Tibial nerve (tissue), 4 donors: Measurements from ENCODE around the gene SLC43A2. TPM values are rescaled to one million over a fixed set of nuclear protein-coding genes. Genes with fewer than 3 reads are reported as not detected.
A peak's percentile ranks its signal among the peaks of the same experiment; 100 is the strongest.

Experiments
- DNase-seq, 2 donors: peaks; one replicate each; pipeline ENCODE4 v3.0.0-alpha.2; 2019; ENCODE audit warnings: low spot score in 2 of 2
- H3K27ac ChIP-seq, 4 donors: fragments of 200-600 bp; sonication (generic) in 3 of 4; one replicate each; pipeline ENCODE4 v1.5.1; 2017 to 2019; ENCODE audit warnings: mild to moderate bottlenecking in 1 of 4
- H3K27me3 ChIP-seq, 2 donors: fragments of 200-600 bp; sonication (generic) in 1 of 2; one replicate each; pipeline versions ENCODE4 v1.5.1 to v1.6.0; 2017 to 2019
- H3K36me3 ChIP-seq, 3 donors: fragments of 200-600 bp; sonication (generic); one replicate each; pipeline ENCODE4 v1.5.1; 2018 to 2019
- H3K4me1 ChIP-seq, 4 donors: fragments of 200-600 bp; sonication (generic) in 3 of 4; one replicate each; pipeline ENCODE4 v1.5.1; 2017 to 2019
- H3K4me3 ChIP-seq, 4 donors: fragments of 200-600 bp; sonication (generic) in 3 of 4; one replicate each; pipeline ENCODE4 v1.5.1; 2017 to 2019; ENCODE audit warnings: mild to moderate bottlenecking in 1 of 4, moderate library complexity in 1 of 4
- H3K9me3 ChIP-seq, 4 donors: fragments of 200-600 bp; sonication (generic) in 3 of 4; one replicate each; pipeline ENCODE4 v1.5.1; 2017 to 2019
- CTCF ChIP-seq, 5 experiments: fragments of 200-600 bp in 3 of 5; fragments of 450-650 bp in 2 of 5; sonication (generic) in 3 of 5; IDR thresholded peaks; one replicate each; pipeline ENCODE4 v1.5.1; 2016 to 2019; ENCODE audit warnings: antibody characterized with exemption in 5 of 5, mild to moderate bottlenecking in 3 of 5, moderate library complexity in 2 of 5
- EP300 ChIP-seq, 2 donors: sonication (generic); formaldehyde crosslinking; IDR thresholded peaks; one replicate each; pipeline ENCODE4 v1.6.1; 2017; ENCODE audit warnings: antibody characterized with exemption in 2 of 2, mild to moderate bottlenecking in 1 of 2
- POLR2A ChIP-seq, 2 donors: fragments of 450-650 bp; IDR thresholded peaks; one replicate each; pipeline ENCODE4 v1.6.1; 2017; ENCODE audit warnings: antibody characterized with exemption in 2 of 2, mild to moderate bottlenecking in 2 of 2, moderate library complexity in 2 of 2
- WGBS, 2 donors: methylation state at CpG; one replicate each; pipeline ENCODE4 v1.1.5; 2018; 5-methylcytosine and 5-hydroxymethylcytosine counted together
- total RNA-seq, 4 donors: library from RNA; depleted of rRNA; stranded (reverse); fragments of >200 nt; gene quantifications; one replicate each; pipeline ENCODE4 v1.1.0, GENCODE V29; 2016

The SLC43A2 gene
- total RNA-seq, 4 donors from 2014 or later: 10.3 to 26.1 (median 14.1) TPM

DNA sequence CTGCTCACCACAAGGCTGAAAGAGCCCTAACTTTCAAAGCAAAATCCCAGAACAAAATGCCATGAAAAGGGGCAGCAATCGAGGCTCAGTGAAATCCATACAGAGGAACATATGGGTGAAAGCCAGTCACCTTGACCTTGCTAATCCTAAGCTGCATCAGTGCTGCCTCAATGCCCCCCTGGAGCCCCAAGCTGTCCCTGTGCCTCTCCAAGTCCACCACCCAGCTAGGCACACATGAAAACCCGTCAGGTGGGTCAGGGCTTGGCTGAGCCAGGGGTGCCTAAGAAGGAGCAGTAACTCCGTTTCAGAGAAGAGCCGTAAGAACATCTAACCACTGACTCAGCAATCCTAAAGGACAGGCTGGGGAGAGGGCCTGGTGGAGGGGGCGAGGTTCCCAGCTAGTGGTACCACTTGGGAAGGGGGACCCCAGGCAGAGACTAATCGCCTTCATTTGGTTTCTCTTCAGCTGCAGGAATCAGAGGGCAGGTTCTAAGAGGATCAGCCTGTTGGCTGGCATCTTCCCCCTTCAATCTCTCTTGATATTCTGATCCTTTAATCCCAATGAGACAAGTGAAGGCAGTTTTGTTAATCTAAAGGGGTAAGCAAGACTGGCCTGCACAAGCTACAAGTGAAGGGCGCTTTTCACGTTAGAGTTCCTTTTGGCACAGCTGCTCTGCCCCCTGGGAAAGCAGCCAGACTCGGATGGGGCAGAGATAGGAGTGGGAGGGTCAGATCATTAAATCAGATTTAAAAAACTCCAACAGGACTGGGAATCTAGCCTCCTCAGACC is 73.7 kb downstream of the SLC43A2 start:
- Histone ChIP-seq H3K4me1 (peaks cover 0 to 60% (median 38%) of the 10 kb centered on the region in 4 donors), H3K27ac (peak overlapping the region in 3 of 4 donors; percentile 14 to 92 (median 49)), H3K9me3 (no peaks in the 10 kb centered on the region), H3K27me3 (no peaks in the 10 kb centered on the region), H3K4me3 (no peak overlapping the region), H3K36me3 (peaks cover 2 to 36% (median 5%) of the 10 kb centered on the region in 3 donors)
- TF ChIP-seq CTCF (IDR thresholded peaks at IDR 0.05) (no peak), EP300 (IDR thresholded peaks at IDR 0.05) (no peak), POLR2A (IDR thresholded peaks at IDR 0.05) (no peak)
- 52 to 60% methylated on average over 9 of the region's 9 CpGs for WGBS, 2 donors
- no peak for DNase-seq

- H3K27me3 ChIP-seq: no peaks in the 10 kb centered on the region
- peaks cover 2 to 48% (median 5%) of the 10 kb centered on the region in 3 donors for H3K36me3 ChIP-seq
- no peak overlapping the region for H3K27ac ChIP-seq
- 79 to 87% methylated on average over 12 of the region's 12 CpGs for WGBS, 2 donors
- TF ChIP-seq EP300 (IDR thresholded peaks at IDR 0.05): no peak
- TF ChIP-seq POLR2A (IDR thresholded peaks at IDR 0.05): no peak
- TF ChIP-seq CTCF (IDR thresholded peaks at IDR 0.05): no peak
- no peak for DNase-seq
- no peak overlapping the region for H3K4me3 ChIP-seq
- peaks cover 0 to 47% (median 26%) of the 10 kb centered on the region in 4 donors for H3K4me1 ChIP-seq
- no peaks in the 10 kb centered on the region for H3K9me3 ChIP-seq
Measured at GRCh38 chr17:1553354-1554266, 75.0 kb downstream of the SLC43A2 start.

- TF ChIP-seq CTCF (IDR thresholded peaks at IDR 0.05) (no peak), POLR2A (IDR thresholded peaks at IDR 0.05) (no peak), EP300 (IDR thresholded peaks at IDR 0.05) (no peak)
- no peaks in the 10 kb centered on the region for H3K27me3 ChIP-seq
- no peak overlapping the region for H3K4me3 ChIP-seq
- H3K9me3 ChIP-seq: no peaks in the 10 kb centered on the region
- no peak for DNase-seq
- WGBS, 2 donors: 90 to 92% methylated on average over 11 of the region's 11 CpGs
- H3K36me3 ChIP-seq: peaks cover 2 to 54% (median 5%) of the 10 kb centered on the region in 3 donors
- no peak overlapping the region for H3K27ac ChIP-seq
- peaks cover 0 to 40% (median 21%) of the 10 kb centered on the region in 4 donors for H3K4me1 ChIP-seq
Measured at GRCh38 chr17:1552932-1553331, 75.7 kb downstream of the SLC43A2 start.

GRCh38 chr17:1551741-1552140 is 76.9 kb downstream of the SLC43A2 start:
- H3K4me1 ChIP-seq: peaks cover 0 to 30% (median 15%) of the 10 kb centered on the region in 4 donors
- no peak overlapping the region for H3K4me3 ChIP-seq
- no peak for DNase-seq
- no peaks in the 10 kb centered on the region for H3K27me3 ChIP-seq
- H3K9me3 ChIP-seq: no peaks in the 10 kb centered on the region
- WGBS, 2 donors: 83 to 89% methylated on average over 12 of the region's 12 CpGs
- no peak for TF ChIP-seq POLR2A (IDR thresholded peaks at IDR 0.05)
- TF ChIP-seq EP300 (IDR thresholded peaks at IDR 0.05): no peak
- no peak for TF ChIP-seq CTCF (IDR thresholded peaks at IDR 0.05)
- peaks cover 2 to 66% (median 5%) of the 10 kb centered on the region in 3 donors for H3K36me3 ChIP-seq
- H3K27ac ChIP-seq: no peak overlapping the region
